HCT116 (cell line): ENCODE results near the gene ARSK. TPM values are rescaled to one million over a fixed set of nuclear protein-coding genes. Genes with fewer than 3 reads are reported as not detected.

Experiments used
- ATAC-seq: fragments of 200-7000 bp; cut with Tn5 transposase; 2 replicates; pipeline ENCODE4 v1.9.1; 2020; ENCODE audit warnings: mild to moderate bottlenecking, moderate library complexity
- BruUV-seq: library from RNA; stranded (reverse); fragments of 400-500 nt; replicated peaks from 2 replicates; lab custom pipeline; 2021; lab: Mats Ljungman, UMichigan
- CTCF ChIA-PET: fragments of 300-600 bp; sonication (Branson Sonifier 250); formaldehyde crosslinking; loops from one replicate; lab custom pipeline; 2021; ENCODE audit warnings: antibody characterized with exemption; lab: Charles Lee
- POLR2A ChIA-PET: fragments of 300-600, 350-600 bp; sonication (Branson Sonifier 250); formaldehyde crosslinking; loops from one replicate; lab custom pipeline; 2021; ENCODE audit warnings: antibody characterized with exemption; lab: Charles Lee
- RAD21 ChIA-PET, 2 experiments: fragments of 300-600 bp; sonication (Branson Sonifier 250); formaldehyde crosslinking; loops; one replicate each; lab custom pipeline; 2023; ENCODE audit warnings: low total read pairs in 2 of 2; ENCODE audit not compliant: uncharacterized antibody in 2 of 2, unreplicated experiment in 2 of 2, low non-redundant PET in 1 of 2; lab: Charles Lee
- DNase-seq: peaks from one replicate; pipeline ENCODE4 v3.0.0-alpha.2; 2010; ENCODE audit warnings: low read depth, low spot score
- H2AFZ ChIP-seq: fragments of 200-600 bp; shearing (Covaris generic), sonication (generic); 2 replicates; pipeline ENCODE4 v1.6.1; 2017; ENCODE audit warnings: low read depth, mixed run types, mixed read lengths, antibody characterized with exemption, low read length; ENCODE audit not compliant: poor library complexity, severe bottlenecking
- H3K27ac ChIP-seq: 2 replicates; pipeline ENCODE4 v1.5.1; 2012; ENCODE audit warnings: low read depth, low read length
- H3K27me3 ChIP-seq: fragments of 200-600 bp; sonication (generic); 2 replicates; pipeline ENCODE4 v1.6.1; 2016; ENCODE audit warnings: mixed run types, low read length, mixed read lengths; ENCODE audit not compliant: insufficient read depth
- H3K36me3 ChIP-seq, 2 experiments: fragments of 200-500 bp in 1 of 2; fragments of 200-600 bp in 1 of 2; sonication (Bioruptor generic) in 1 of 2; sonication (generic) in 1 of 2; 2 replicates each; pipeline versions ENCODE4 v1.5.1 to v1.6.1; 2014 to 2016; ENCODE audit warnings: low read length in 2 of 2, inconsistent platforms in 1 of 2, mixed read lengths in 1 of 2, mixed run types in 1 of 2; ENCODE audit not compliant: insufficient read depth in 2 of 2, control insufficient read depth in 1 of 2
- H3K4me1 ChIP-seq, 2 experiments: fragments of 200-600 bp in 1 of 2; sonication (generic) in 1 of 2; 2 replicates each; pipeline versions ENCODE4 v1.5.1 to v1.6.1; 2012 to 2017; ENCODE audit warnings: low read length in 2 of 2, inconsistent platforms in 1 of 2, mild to moderate bottlenecking in 1 of 2, mixed read lengths in 1 of 2, mixed run types in 1 of 2, moderate library complexity in 1 of 2; ENCODE audit not compliant: insufficient read depth in 2 of 2, control insufficient read depth in 1 of 2
- H3K4me2 ChIP-seq: fragments of 200-600 bp; sonication (generic); 2 replicates; pipeline ENCODE4 v1.6.1; 2017; ENCODE audit warnings: mixed run types, low read length, mixed read lengths
- H3K4me3 ChIP-seq, 2 experiments: fragments of 200-600 bp in 1 of 2; sonication (generic) in 1 of 2; replicated peaks in 1 of 2; 2 replicates each; pipeline ENCODE4 v1.5.1; 2011 to 2016; ENCODE audit warnings: low read length in 2 of 2, control low read depth in 1 of 2, low read depth in 1 of 2, mild to moderate bottlenecking in 1 of 2, mixed read lengths in 1 of 2, mixed run types in 1 of 2
- H3K79me2 ChIP-seq: fragments of 200-600 bp; sonication (generic); 2 replicates; pipeline ENCODE4 v1.6.1; 2017; ENCODE audit warnings: mild to moderate bottlenecking, mixed run types, low read length, moderate library complexity, mixed read lengths; ENCODE audit not compliant: insufficient read depth
- H3K9ac ChIP-seq: fragments of 200-600 bp; sonication (generic); 2 replicates; pipeline ENCODE4 v1.6.1; 2016; ENCODE audit warnings: low read length, mixed read lengths
- H3K9me2 ChIP-seq: fragments of 200-600 bp; sonication (generic), shearing (Covaris generic); 2 replicates; pipeline ENCODE4 v1.6.1; 2017; ENCODE audit warnings: mixed run types, mild to moderate bottlenecking, moderate library complexity; ENCODE audit not compliant: insufficient read depth
- H3K9me3 ChIP-seq, 2 experiments: fragments of 200-500 bp in 1 of 2; fragments of 200-600 bp in 1 of 2; sonication (Bioruptor generic) in 1 of 2; sonication (generic) in 1 of 2; 2 replicates each; pipeline ENCODE4 v1.6.1; 2014 to 2017; ENCODE audit warnings: low read length in 2 of 2, mixed read lengths in 2 of 2, inconsistent platforms in 1 of 2, low read depth in 1 of 2, mild to moderate bottlenecking in 1 of 2, mixed run types in 1 of 2, moderate library complexity in 1 of 2; ENCODE audit not compliant: control insufficient read depth in 1 of 2, insufficient read depth in 1 of 2
- H4K20me1 ChIP-seq: fragments of 200-600 bp; sonication (generic), shearing (Covaris generic); 2 replicates; pipeline ENCODE4 v1.6.1; 2017; ENCODE audit warnings: mixed run types, mild to moderate bottlenecking, moderate library complexity; ENCODE audit not compliant: insufficient read depth
- ATF3 ChIP-seq: IDR thresholded peaks from 2 replicates; pipeline ENCODE4 v1.6.1; 2012
- CBX3 ChIP-seq: IDR thresholded peaks from 2 replicates; pipeline ENCODE4 v1.6.1; 2012; ENCODE audit warnings: low read depth
- CEBPB ChIP-seq: IDR thresholded peaks from 2 replicates; pipeline ENCODE4 v1.6.1; 2012; ENCODE audit warnings: low read depth
- CTCF ChIP-seq, 3 experiments: fragments of 200-600 bp in 1 of 3; sonication (generic) in 1 of 3; IDR thresholded peaks in 2 of 3; conservative IDR thresholded peaks in 1 of 3; 2 replicates each; pipeline ENCODE4 v1.5.1; 2012 to 2017; ENCODE audit warnings: low read depth in 2 of 3, low read length in 2 of 3, antibody characterized with exemption in 1 of 3, borderline replicate concordance in 1 of 3, control low read depth in 1 of 3, mild to moderate bottlenecking in 1 of 3, mixed read lengths in 1 of 3, mixed run types in 1 of 3, moderate library complexity in 1 of 3; ENCODE audit not compliant: insufficient read depth in 1 of 3
- EGR1 ChIP-seq: IDR thresholded peaks from 2 replicates; pipeline ENCODE4 v1.6.1; 2012; ENCODE audit warnings: low read depth
- ELF1 ChIP-seq: IDR thresholded peaks from 2 replicates; pipeline ENCODE4 v1.6.1; 2012; ENCODE audit warnings: low read depth, borderline replicate concordance
- EZH2 ChIP-seq: fragments of 200-600 bp; sonication (generic); IDR thresholded peaks from 2 replicates; pipeline ENCODE4 v1.6.1; 2017; ENCODE audit warnings: antibody characterized with exemption, mixed run types
- EZH2phosphoT487 ChIP-seq: fragments of 200-600 bp; IDR thresholded peaks from 2 replicates; pipeline ENCODE4 v1.6.1; 2018; ENCODE audit warnings: antibody characterized with exemption, borderline replicate concordance
- FOSL1 ChIP-seq: IDR thresholded peaks from 2 replicates; pipeline ENCODE4 v1.6.1; 2012; ENCODE audit warnings: low read depth
- JUND ChIP-seq: IDR thresholded peaks from 2 replicates; pipeline ENCODE4 v1.6.1; 2012
- MAX ChIP-seq: IDR thresholded peaks from 2 replicates; pipeline ENCODE4 v1.6.1; 2012
- POLR2A ChIP-seq: IDR thresholded peaks from 2 replicates; pipeline ENCODE4 v1.7.0; 2011; ENCODE audit warnings: borderline replicate concordance; ENCODE audit not compliant: insufficient read depth, insufficient read length; ENCODE audit errors: extremely low read depth
- POLR2AphosphoS5 ChIP-seq: IDR thresholded peaks from 2 replicates; pipeline ENCODE4 v1.6.1; 2011; ENCODE audit warnings: mild to moderate bottlenecking, low read depth, low read length, moderate library complexity
- RAD21 ChIP-seq: IDR thresholded peaks from 2 replicates; pipeline ENCODE4 v1.6.1; 2012; ENCODE audit warnings: low read depth, mild to moderate bottlenecking
- REST ChIP-seq: IDR thresholded peaks from 2 replicates; pipeline ENCODE4 v1.6.1; 2012; ENCODE audit warnings: low read depth
- SIN3A ChIP-seq: IDR thresholded peaks from 2 replicates; pipeline ENCODE4 v1.6.1; 2012; ENCODE audit warnings: low read depth
- SP1 ChIP-seq: IDR thresholded peaks from 2 replicates; pipeline ENCODE4 v1.6.1; 2012; ENCODE audit warnings: low read depth
- SRF ChIP-seq: IDR thresholded peaks from 2 replicates; pipeline ENCODE4 v1.6.1; 2012; ENCODE audit warnings: low read depth
- TCF7L2 ChIP-seq: IDR thresholded peaks from 2 replicates; pipeline ENCODE4 v1.7.0; 2011; ENCODE audit warnings: borderline replicate concordance, inconsistent platforms; ENCODE audit not compliant: insufficient read depth, insufficient read length; ENCODE audit errors: extremely low read depth
- ZBTB33 ChIP-seq: IDR thresholded peaks from 2 replicates; pipeline ENCODE4 v1.6.1; 2011; ENCODE audit warnings: mild to moderate bottlenecking, low read length, moderate library complexity; ENCODE audit not compliant: insufficient replicate concordance; ENCODE audit errors: extremely low read depth
- ZFX ChIP-seq: fragments of 450-650 bp; IDR thresholded peaks from 2 replicates; pipeline ENCODE4 v1.6.1; 2017
- ZNF274 ChIP-seq: fragments of 200-500 bp; sonication (Bioruptor generic); IDR thresholded peaks from 2 replicates; pipeline ENCODE4 v1.6.1; 2014; ENCODE audit warnings: mild to moderate bottlenecking, low read depth, low read length, inconsistent platforms
- intact Hi-C: fragments of 100-400 bp; cut with micrococcal nuclease; formaldehyde crosslinking; loops from 2 replicates; pipeline ENCODE4 v1.10.0; 2022
- total RNA-seq: library from RNA; stranded (reverse); gene quantifications from one replicate; pipeline ENCODE4 v1.2.1, GENCODE V29; 2021; ENCODE audit not compliant: unreplicated experiment

ARSK gene
- total RNA-seq, 1 experiment from 2014 or later: 4.6 TPM

- BruUV-seq: no TSS peak
- POLR2A ChIA-PET: no interaction called here
- no peaks in the 10 kb centered on the region for H3K9me2 ChIP-seq
- peaks cover 0 to 20% of the 10 kb centered on the region in 2 experiments; a peak in 2 of 4 replicates for H3K4me1 ChIP-seq
- no peak overlapping the region for H3K27ac ChIP-seq
- CTCF ChIA-PET: no interaction called here
- intact Hi-C loops: no loop called here
- H3K4me3 ChIP-seq: no peak overlapping the region
- H3K9me3 ChIP-seq: no peaks in the 10 kb centered on the region
- no peaks in the 10 kb centered on the region for H3K36me3 ChIP-seq
- H4K20me1 ChIP-seq: no peaks in the 10 kb centered on the region
- no peak overlapping the region for H2AFZ ChIP-seq
- DNase-seq: peak; percentile 63
- H3K79me2 ChIP-seq: no peaks in the 10 kb centered on the region
- no peaks in the 10 kb centered on the region for H3K27me3 ChIP-seq
- H3K4me2 ChIP-seq: peak overlapping the region; percentile 17
- no peak overlapping the region for H3K9ac ChIP-seq
- peak; percentile 91 for ATAC-seq
- RAD21 ChIA-PET: no interaction called here
- no peak for TF ChIP-seq SIN3A
- TF ChIP-seq TCF7L2: no peak
- no peak for TF ChIP-seq SRF
- no peak for TF ChIP-seq CBX3
- TF ChIP-seq FOSL1: peak; percentile 46; the same call in 1 of the 2 replicates
- TF ChIP-seq CTCF (IDR thresholded peaks at IDR 0.05 in 2 of 3, conservative IDR thresholded peaks at IDR 0.05 in 1 of 3; ENCODE audit: borderline replicate concordance in 1 of 3, insufficient read depth in 1 of 3, low read depth in 2 of 3, low read length in 2 of 3): no peak
- TF ChIP-seq ZBTB33: no peak
- TF ChIP-seq REST: no peak
- no peak for TF ChIP-seq ELF1
- no peak for TF ChIP-seq POLR2AphosphoS5
- no peak for TF ChIP-seq RAD21
- TF ChIP-seq EGR1: no peak
- no peak for TF ChIP-seq ATF3
- TF ChIP-seq CEBPB: no peak
- TF ChIP-seq JUND: peak; percentile 56; the same call in 1 of the 2 replicates
- no peak for TF ChIP-seq POLR2A
- no peak for TF ChIP-seq MAX
- TF ChIP-seq EZH2: no peak
- TF ChIP-seq SP1: peak; percentile 39; the same call in 1 of the 2 replicates
- TF ChIP-seq ZFX: no peak
- no peak for TF ChIP-seq ZNF274
- no peak for TF ChIP-seq EZH2phosphoT487
Measured at GRCh38 chr5:95591490-95591901, 36.6 kb downstream of the ARSK start.
